ENCODE measurements around the gene CYP19A1.
"Not testable (repeated sequence)": the region's sequence is repeated elsewhere in the genome, so short reads cannot be mapped to it uniquely, and the experiment has no call there.

The CYP19A1 gene

GRCh38 chr15:51265037-51265555 is 73.3 kb downstream of the CYP19A1 start:
- no peak overlapping the region for H3K4me3 ChIP-seq (ENCODE audit: low read depth, low read length)

- no peak overlapping the region for H3K4me3 ChIP-seq (ENCODE audit: low read depth, low read length)
These were observed 74.7 kb downstream of the CYP19A1 start for GRCh38 chr15:51263726-51264125.

GRCh38 chr15:51263116-51263515 is 75.3 kb downstream of the CYP19A1 start:
- no peak overlapping the region for H3K4me3 ChIP-seq (ENCODE audit: low read depth, low read length)

GRCh38 chr15:51262463-51262862 is 75.9 kb downstream of the CYP19A1 start:
- no peak overlapping the region for H3K4me3 ChIP-seq (ENCODE audit: low read depth, low read length)

GRCh38 chr15:51261113-51261512 is 77.3 kb downstream of the CYP19A1 start:
- H3K4me3 ChIP-seq (ENCODE audit: low read depth, low read length): not testable (repeated sequence)

- H3K4me3 ChIP-seq (ENCODE audit: low read depth, low read length): no peak overlapping the region
These were observed 78.2 kb downstream of the CYP19A1 start for GRCh38 chr15:51260202-51260601.

- H3K4me3 ChIP-seq (ENCODE audit: low read depth, low read length): no peak overlapping the region
These were observed 82.9 kb downstream of the CYP19A1 start for GRCh38 chr15:51255533-51255932.

GRCh38 chr15:51253366-51253765 is 85.0 kb downstream of the CYP19A1 start:
- no peak overlapping the region for H3K4me3 ChIP-seq (ENCODE audit: low read depth, low read length)

- H3K4me3 ChIP-seq (ENCODE audit: low read depth, low read length): no peak overlapping the region
These were observed 85.7 kb downstream of the CYP19A1 start for GRCh38 chr15:51252671-51253070.

- no peak overlapping the region for H3K4me3 ChIP-seq (ENCODE audit: low read depth, low read length)
These were observed 86.8 kb downstream of the CYP19A1 start for GRCh38 chr15:51251556-51251955.

- H3K4me3 ChIP-seq (ENCODE audit: low read depth, low read length): no peak overlapping the region
These were observed 88.0 kb downstream of the CYP19A1 start for GRCh38 chr15:51250217-51251011.

GRCh38 chr15:51245628-51246027 is 92.8 kb downstream of the CYP19A1 start:
- H3K4me3 ChIP-seq (ENCODE audit: low read depth, low read length): no peak overlapping the region

GRCh38 chr15:51244423-51244869 is 94.0 kb downstream of the CYP19A1 start:
- H3K4me3 ChIP-seq (ENCODE audit: low read depth, low read length): no peak overlapping the region

- H3K4me3 ChIP-seq (ENCODE audit: low read depth, low read length): no peak overlapping the region
These were observed 94.6 kb downstream of the CYP19A1 start for GRCh38 chr15:51243774-51244173.

- H3K4me3 ChIP-seq (ENCODE audit: low read depth, low read length): no peak overlapping the region
These were observed 98.3 kb downstream of the CYP19A1 start for GRCh38 chr15:51240066-51240465.

GRCh38 chr15:51237816-51238215 is 100.6 kb downstream of the CYP19A1 start:
- H3K4me3 ChIP-seq (ENCODE audit: low read depth, low read length): no peak overlapping the region

GRCh38 chr15:51234176-51234927 is 104.0 kb downstream of the CYP19A1 start:
- no peak overlapping the region for H3K4me3 ChIP-seq (ENCODE audit: low read depth, low read length)

- H3K4me3 ChIP-seq (ENCODE audit: low read depth, low read length): no peak overlapping the region
These were observed 105.8 kb downstream of the CYP19A1 start for GRCh38 chr15:51232581-51232980.

- no peak overlapping the region for H3K4me3 ChIP-seq (ENCODE audit: low read depth, low read length)
These were observed 108.5 kb downstream of the CYP19A1 start for GRCh38 chr15:51229907-51230330.

GRCh38 chr15:51227940-51228732 is 110.3 kb downstream of the CYP19A1 start:
- no peak overlapping the region for H3K4me3 ChIP-seq (ENCODE audit: low read depth, low read length)

- H3K4me3 ChIP-seq (ENCODE audit: low read depth, low read length): no peak overlapping the region
These were observed 111.7 kb downstream of the CYP19A1 start for GRCh38 chr15:51226576-51227210.

Measured in iPS-11a (cell line).